ENCODE results near the gene RAB40C. TPM values are rescaled to one million over a fixed set of nuclear protein-coding genes. Genes with fewer than 3 reads are reported as not detected.

Gene RAB40C
- total RNA-seq, 3 donors from 2014 or later, result 31.2 to 51.0 (median 40.1) TPM

DNA sequence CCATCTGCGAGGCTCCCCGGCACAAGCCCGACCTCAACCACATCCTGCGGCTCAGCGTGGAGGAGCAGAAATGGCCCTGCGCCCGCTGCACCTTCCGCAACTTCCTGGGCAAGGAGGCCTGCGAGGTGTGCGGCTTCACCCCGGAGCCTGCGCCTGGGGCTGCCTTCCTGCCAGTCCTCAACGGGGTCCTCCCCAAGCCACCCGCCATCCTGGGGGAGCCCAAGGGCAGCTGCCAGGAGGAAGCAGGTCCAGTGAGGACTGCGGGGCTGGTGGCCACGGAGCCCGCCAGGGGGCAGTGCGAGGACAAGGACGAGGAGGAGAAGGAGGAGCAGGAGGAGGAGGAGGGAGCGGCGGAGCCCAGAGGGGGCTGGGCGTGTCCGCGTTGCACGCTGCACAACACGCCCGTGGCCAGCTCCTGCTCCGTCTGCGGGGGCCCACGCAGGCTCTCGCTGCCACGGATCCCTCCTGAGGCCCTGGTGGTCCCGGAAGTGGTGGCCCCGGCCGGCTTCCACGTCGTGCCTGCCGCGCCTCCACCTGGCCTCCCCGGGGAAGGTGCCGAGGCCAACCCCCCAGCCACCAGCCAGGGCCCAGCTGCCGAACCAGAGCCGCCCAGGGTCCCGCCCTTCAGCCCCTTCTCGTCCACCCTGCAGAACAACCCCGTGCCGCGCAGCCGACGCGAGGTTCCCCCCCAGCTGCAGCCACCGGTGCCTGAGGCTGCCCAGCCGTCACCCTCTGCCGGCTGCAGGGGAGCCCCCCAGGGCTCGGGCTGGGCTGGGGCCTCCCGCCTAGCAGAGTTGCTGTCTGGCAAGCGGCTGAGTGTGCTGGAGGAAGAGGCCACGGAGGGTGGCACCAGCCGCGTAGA, 42.7 kb upstream of the RAB40C start:
- Histone ChIP-seq H3K4me1 (ENCODE audit: low read depth) (no peaks in the 10 kb centered on the region), H3K4me3 (no peak overlapping the region), H3K9me3 (no peaks in the 10 kb centered on the region), H3K36me3 (ENCODE audit: low read depth) (no peaks in the 10 kb centered on the region)
- intact Hi-C loops (cut with DNase I, micrococcal nuclease), result no loop called here
- DNase-seq (peak; percentile 86 to 90 (median 88)), ATAC-seq (peak; percentile 91)
- TF ChIP-seq, protein P1, sequence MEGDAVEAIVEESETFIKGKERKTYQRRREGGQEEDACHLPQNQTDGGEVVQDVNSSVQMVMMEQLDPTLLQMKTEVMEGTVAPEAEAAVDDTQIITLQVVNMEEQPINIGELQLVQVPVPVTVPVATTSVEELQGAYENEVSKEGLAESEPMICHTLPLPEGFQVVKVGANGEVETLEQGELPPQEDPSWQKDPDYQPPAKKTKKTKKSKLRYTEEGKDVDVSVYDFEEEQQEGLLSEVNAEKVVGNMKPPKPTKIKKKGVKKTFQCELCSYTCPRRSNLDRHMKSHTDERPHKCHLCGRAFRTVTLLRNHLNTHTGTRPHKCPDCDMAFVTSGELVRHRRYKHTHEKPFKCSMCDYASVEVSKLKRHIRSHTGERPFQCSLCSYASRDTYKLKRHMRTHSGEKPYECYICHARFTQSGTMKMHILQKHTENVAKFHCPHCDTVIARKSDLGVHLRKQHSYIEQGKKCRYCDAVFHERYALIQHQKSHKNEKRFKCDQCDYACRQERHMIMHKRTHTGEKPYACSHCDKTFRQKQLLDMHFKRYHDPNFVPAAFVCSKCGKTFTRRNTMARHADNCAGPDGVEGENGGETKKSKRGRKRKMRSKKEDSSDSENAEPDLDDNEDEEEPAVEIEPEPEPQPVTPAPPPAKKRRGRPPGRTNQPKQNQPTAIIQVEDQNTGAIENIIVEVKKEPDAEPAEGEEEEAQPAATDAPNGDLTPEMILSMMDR (IDR thresholded peaks at IDR 0.05), result peak; percentile 36

GRCh38 chr16:548586-548985, 41.3 kb upstream of the RAB40C start:
- DNase-seq (no peak), ATAC-seq (no peak)
- H3K4me3 ChIP-seq, result no peak overlapping the region
- H3K9me3 ChIP-seq, result no peaks in the 10 kb centered on the region
- H3K4me1 ChIP-seq (ENCODE audit: low read depth), result no peaks in the 10 kb centered on the region
- TF ChIP-seq, protein P1 (IDR thresholded peaks at IDR 0.05), result no peak
- H3K36me3 ChIP-seq (ENCODE audit: low read depth), result no peaks in the 10 kb centered on the region
- intact Hi-C loops (cut with DNase I, micrococcal nuclease), result no loop called here

- no peak for ATAC-seq
- TF ChIP-seq, protein P1 (IDR thresholded peaks at IDR 0.05), result no peak
- no peaks in the 10 kb centered on the region for H3K9me3 ChIP-seq
- no peaks in the 10 kb centered on the region for H3K4me1 ChIP-seq (ENCODE audit: low read depth)
- DNase-seq, result no peak
- H3K4me3 ChIP-seq, result no peak overlapping the region
- intact Hi-C loops (cut with DNase I, micrococcal nuclease), result no loop called here
- no peaks in the 10 kb centered on the region for H3K36me3 ChIP-seq (ENCODE audit: low read depth)
Measured at GRCh38 chr16:549544-550263, 40.2 kb upstream of the RAB40C start.

DNA sequence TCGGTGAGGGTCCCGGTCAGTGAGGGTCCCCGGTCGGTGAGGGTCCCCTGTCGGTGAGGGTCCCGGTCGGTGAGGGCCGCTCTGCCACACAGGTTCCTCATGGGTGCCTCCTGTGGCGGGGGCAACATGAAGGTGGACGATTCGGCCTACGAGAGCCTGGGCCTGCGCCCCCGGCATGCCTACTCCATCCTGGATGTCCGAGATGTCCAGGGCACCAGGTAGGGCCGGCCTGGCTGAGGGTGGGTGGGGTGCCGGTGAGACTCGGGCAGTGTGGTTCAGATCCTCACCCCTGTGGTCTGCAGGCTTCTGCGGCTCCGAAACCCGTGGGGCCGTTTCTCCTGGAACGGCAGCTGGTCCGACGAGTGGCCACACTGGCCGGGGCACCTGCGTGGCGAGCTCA, 38.7 kb upstream of the RAB40C start:
- Histone ChIP-seq H3K4me1 (ENCODE audit: low read depth) (no peaks in the 10 kb centered on the region), H3K4me3 (no peak overlapping the region), H3K36me3 (ENCODE audit: low read depth) (no peaks in the 10 kb centered on the region), H3K9me3 (no peaks in the 10 kb centered on the region)
- intact Hi-C loops (cut with DNase I, micrococcal nuclease), result no loop called here
- ATAC-seq (no peak), DNase-seq (no peak)
- TF ChIP-seq, protein P1 (IDR thresholded peaks at IDR 0.05), result no peak

DNA sequence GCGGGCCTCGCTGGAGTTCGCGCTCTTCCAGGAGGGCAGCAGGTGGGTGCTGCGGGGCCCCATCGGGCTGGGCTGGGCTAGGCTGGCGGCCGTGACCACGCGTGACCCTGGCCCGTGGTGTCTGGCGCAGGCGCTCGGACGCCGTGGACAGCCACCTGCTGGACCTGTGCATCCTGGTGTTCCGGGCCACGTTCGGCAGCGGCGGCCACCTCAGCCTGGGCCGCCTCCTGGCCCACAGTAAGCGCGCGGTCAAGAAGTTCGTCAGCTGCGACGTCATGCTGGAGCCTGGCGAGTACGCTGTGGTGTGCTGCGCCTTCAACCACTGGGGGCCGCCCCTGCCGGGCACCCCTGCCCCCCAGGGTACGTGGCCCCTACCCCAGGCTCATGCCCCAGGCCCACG, 37.7 kb upstream of the RAB40C start:
- no peaks in the 10 kb centered on the region for H3K4me1 ChIP-seq (ENCODE audit: low read depth)
- DNase-seq (no peak), ATAC-seq (no peak)
- TF ChIP-seq, protein P1 (IDR thresholded peaks at IDR 0.05), result no peak
- no peaks in the 10 kb centered on the region for H3K9me3 ChIP-seq
- H3K36me3 ChIP-seq (ENCODE audit: low read depth), result no peaks in the 10 kb centered on the region
- no peak overlapping the region for H3K4me3 ChIP-seq
- intact Hi-C loops (cut with DNase I, micrococcal nuclease), result no loop called here
